Endothelial cell of hepatic sinusoid (primary cell): ENCODE results near the gene ZNF277.

Experiments used
- in situ Hi-C: cut with HindIII; loops from 2 replicates; pipeline ENCODE4 v1.10.0; 2017; ENCODE audit warnings: low sequenced_read_pairs

ZNF277 gene

GRCh38 chr7:112183266-112183665 is 23.2 kb upstream of the ZNF277 start:
- in situ Hi-C loops, result no loop called here

GRCh38 chr7:112184455-112184854 is 22.0 kb upstream of the ZNF277 start:
- in situ Hi-C loops, result no loop called here

GRCh38 chr7:112185005-112185834 is 21.3 kb upstream of the ZNF277 start:
- in situ Hi-C loops, result no loop called here

GRCh38 chr7:112186300-112186699 is 20.2 kb upstream of the ZNF277 start:
- in situ Hi-C loops, result no loop called here

- in situ Hi-C loops, result no loop called here
Observed at GRCh38 chr7:112188257-112188656, 18.2 kb upstream of the ZNF277 start.

GRCh38 chr7:112189691-112190090 is 16.8 kb upstream of the ZNF277 start:
- in situ Hi-C loops, result no loop called here

GRCh38 chr7:112190120-112190519 is 16.4 kb upstream of the ZNF277 start:
- in situ Hi-C loops, result no loop called here

GRCh38 chr7:112192236-112193154 is 14.0 kb upstream of the ZNF277 start:
- in situ Hi-C loops, result no loop called here

GRCh38 chr7:112193915-112194502 is 12.5 kb upstream of the ZNF277 start:
- in situ Hi-C loops, result no loop called here

- in situ Hi-C loops, result no loop called here
Observed at GRCh38 chr7:112195717-112196116, 10.8 kb upstream of the ZNF277 start.

GRCh38 chr7:112197322-112197721 is 9.2 kb upstream of the ZNF277 start:
- in situ Hi-C loops, result no loop called here

- in situ Hi-C loops, result no loop called here
Observed at GRCh38 chr7:112199035-112199655, 7.3 kb upstream of the ZNF277 start.

- in situ Hi-C loops, result loop anchor here (5.0 kb wide), 2 partner anchors 37 to 82 kb away; no protein-coding TSS in a partner anchor
Observed at GRCh38 chr7:112199672-112200071, 6.8 kb upstream of the ZNF277 start.

GRCh38 chr7:112201411-112201810 is 5.1 kb upstream of the ZNF277 start:
- in situ Hi-C loops, result loop anchor here (5.0 kb wide), 2 partner anchors 39 to 84 kb away; no protein-coding TSS in a partner anchor

- in situ Hi-C loops, result loop anchor here (5.0 kb wide), 2 partner anchors 40 to 85 kb away; no protein-coding TSS in a partner anchor
Observed at GRCh38 chr7:112201839-112202238, 4.7 kb upstream of the ZNF277 start.

- in situ Hi-C loops, result loop anchor here (5.0 kb wide), 2 partner anchors 41 to 86 kb away; no protein-coding TSS in a partner anchor
Observed at GRCh38 chr7:112202816-112203215, 3.7 kb upstream of the ZNF277 start.

GRCh38 chr7:112203365-112203739 is 3.1 kb upstream of the ZNF277 start:
- in situ Hi-C loops, result loop anchor here (5.0 kb wide), 2 partner anchors 41 to 86 kb away; no protein-coding TSS in a partner anchor

- in situ Hi-C loops, result loop anchor here (5.0 kb wide), 2 partner anchors 42 to 87 kb away; no protein-coding TSS in a partner anchor
Observed at GRCh38 chr7:112204499-112205342, 1.8 kb upstream of the ZNF277 start.

- in situ Hi-C loops, result no loop called here
Observed at GRCh38 chr7:112205343-112206237, 905 bp upstream of the ZNF277 start.
